PC-9 (cell line): Measurements from ENCODE around the gene RBMS2. TPM values are rescaled to one million over a fixed set of nuclear protein-coding genes. Genes with fewer than 3 reads are reported as not detected.

ENCODE experiments used
- BruUV-seq: library from RNA; stranded (reverse); fragments of 400-500 nt; replicated peaks from 2 replicates; lab custom pipeline; 2021; lab: Mats Ljungman, UMichigan
- CTCF ChIA-PET: fragments of 300-600 bp; sonication (Branson Sonifier 250); formaldehyde crosslinking; loops from one replicate; lab custom pipeline; 2022; ENCODE audit warnings: antibody characterized with exemption; lab: Charles Lee
- POLR2A ChIA-PET: fragments of 300-600 bp; sonication (Branson Sonifier 250); formaldehyde crosslinking; loops from one replicate; lab custom pipeline; 2022; ENCODE audit warnings: antibody characterized with exemption; ENCODE audit not compliant: unreplicated experiment; lab: Charles Lee
- DNase-seq, 2 experiments: peaks; one replicate each; pipeline versions ENCODE4 v3.0.0 to v3.0.0-alpha.2; 2015 to 2022; ENCODE audit warnings: mixed read lengths in 1 of 2
- H2AFZ ChIP-seq: fragments of 200-600 bp; sonication (generic); 2 replicates; pipeline ENCODE4 v1.8.1; 2017; ENCODE audit warnings: antibody characterized with exemption
- H3F3A ChIP-seq: fragments of 200-600 bp; sonication (generic); 2 replicates; pipeline ENCODE4 v1.8.1; 2017; ENCODE audit warnings: antibody characterized with exemption, mild to moderate bottlenecking, low read depth; ENCODE audit not compliant: insufficient read depth
- H3K27ac ChIP-seq: fragments of 200-600 bp; sonication (generic); 2 replicates; pipeline ENCODE4 v1.6.1; 2016; ENCODE audit warnings: mixed run types
- H3K27me3 ChIP-seq: fragments of 200-600 bp; sonication (generic); 2 replicates; pipeline ENCODE4 v1.6.1; 2016; ENCODE audit warnings: low read depth, mixed run types; ENCODE audit not compliant: insufficient read depth
- H3K36me3 ChIP-seq: fragments of 200-600 bp; sonication (generic); 2 replicates; pipeline ENCODE4 v1.6.1; 2016; ENCODE audit warnings: low read depth, mixed run types
- H3K4me1 ChIP-seq: fragments of 200-600 bp; sonication (generic); replicated peaks from 2 replicates; pipeline ENCODE4 v1.6.1; 2016; ENCODE audit warnings: mixed run types; ENCODE audit not compliant: insufficient read depth
- H3K4me2 ChIP-seq: fragments of 200-600 bp; sonication (generic); 2 replicates; pipeline ENCODE4 v1.6.1; 2017; ENCODE audit warnings: mixed run types
- H3K4me3 ChIP-seq: fragments of 200-600 bp; sonication (generic); 2 replicates; pipeline ENCODE4 v1.6.1; 2016; ENCODE audit warnings: mixed run types
- H3K79me2 ChIP-seq: fragments of 200-600 bp; sonication (generic); 2 replicates; pipeline ENCODE4 v1.6.1; 2017; ENCODE audit warnings: low read depth, mixed run types
- H3K9me2 ChIP-seq: fragments of 200-600 bp; sonication (generic); 2 replicates; pipeline ENCODE4 v1.8.1; 2017; ENCODE audit warnings: mild to moderate bottlenecking; ENCODE audit not compliant: insufficient read depth
- H3K9me3 ChIP-seq: fragments of 200-600 bp; sonication (generic); 2 replicates; pipeline ENCODE4 v1.8.1; 2016; ENCODE audit warnings: low read depth; ENCODE audit not compliant: insufficient read depth
- H4K20me1 ChIP-seq: fragments of 200-600 bp; sonication (generic); 2 replicates; pipeline ENCODE4 v1.8.1; 2017; ENCODE audit not compliant: insufficient read depth
- CTCF ChIP-seq: fragments of 200-600 bp; sonication (generic); conservative IDR thresholded peaks from 2 replicates; pipeline ENCODE4 v1.6.1; 2017; ENCODE audit warnings: mixed run types, antibody characterized with exemption, mild to moderate bottlenecking, moderate library complexity
- EZH2 ChIP-seq: fragments of 200-600 bp; sonication (generic); IDR thresholded peaks from 2 replicates; pipeline ENCODE4 v1.8.0; 2017; ENCODE audit warnings: antibody characterized with exemption, low read depth
- intact Hi-C: fragments of 100-400 bp; cut with micrococcal nuclease; formaldehyde crosslinking; loops from one replicate; pipeline ENCODE4 v1.10.0; 2022; ENCODE audit not compliant: unreplicated experiment
- total RNA-seq: library from RNA; stranded (reverse); gene quantifications from 2 replicates; pipeline ENCODE4 v1.2.3, GENCODE V29; 2021

The RBMS2 gene
- total RNA-seq, 1 experiment from 2014 or later: 81.8 TPM

DNA sequence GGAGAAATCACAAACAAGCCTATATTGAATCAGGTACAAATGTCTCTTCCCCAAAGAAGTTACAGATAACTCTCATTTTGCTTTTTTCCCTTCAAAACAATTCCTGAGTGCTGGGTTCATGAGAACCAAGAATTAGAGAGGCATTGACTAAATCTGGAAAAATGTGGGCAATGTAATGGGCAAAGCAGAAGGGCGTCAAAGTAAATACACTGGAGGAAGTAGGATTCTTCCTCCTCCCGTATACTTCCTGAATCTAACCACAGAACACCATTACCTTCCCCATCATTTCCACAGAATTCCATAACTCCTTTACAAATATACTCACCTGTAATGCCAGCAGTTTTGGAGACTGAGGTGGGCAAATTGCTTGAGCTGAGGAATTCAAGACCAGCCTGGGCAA lies 3.0 kb upstream of the RBMS2 start:
- no peaks in the 10 kb centered on the region for H3K9me2 ChIP-seq
- H3K9me3 ChIP-seq: no peaks in the 10 kb centered on the region
- CTCF ChIA-PET: interaction anchor here (0.6 to 1.0 kb wide), 2 partner anchors 118 to 543 kb away, joined by 5 to 17 read pairs; no protein-coding TSS in a partner anchor
- 0 out of 2 replicates have a peak overlapping the region, but pooled peaks have one; percentile 15 for H3K4me3 ChIP-seq
- peak; percentile 41 to 94 for DNase-seq
- TF ChIP-seq EZH2: no peak
- no peak for TF ChIP-seq CTCF
- peaks cover 51% of the 10 kb centered on the region for H3K4me1 ChIP-seq
- no peaks in the 10 kb centered on the region for H4K20me1 ChIP-seq
- H3K4me2 ChIP-seq: peak overlapping the region; percentile 65
- no peaks in the 10 kb centered on the region for H3K27me3 ChIP-seq
- H3F3A ChIP-seq: peaks cover 49% of the 10 kb centered on the region
- intact Hi-C loops: loop anchor here (1.0 to 10.0 kb wide), 2 partner anchors 8 to 486 kb away; partner anchors contain the start of gene ZBTB39
- peaks cover 21% of the 10 kb centered on the region for H3K79me2 ChIP-seq
- no TSS peak for BruUV-seq
- no peak overlapping the region for H2AFZ ChIP-seq
- POLR2A ChIA-PET: interaction anchor here (0.6 to 0.9 kb wide), 4 partner anchors 12 to 170 kb away, joined by 3 to 22 read pairs (median 9); no protein-coding TSS in a partner anchor
- no peaks in the 10 kb centered on the region for H3K36me3 ChIP-seq
- H3K27ac ChIP-seq: peak overlapping the region; percentile 95

- Histone ChIP-seq H3K9me2 (no peaks in the 10 kb centered on the region), H3F3A (peaks cover 49% of the 10 kb centered on the region), H3K4me1 (peaks cover 63% of the 10 kb centered on the region), H3K79me2 (peaks cover 36% of the 10 kb centered on the region), H3K4me2 (peak overlapping the region; percentile 82), H3K9me3 (no peaks in the 10 kb centered on the region), H3K27ac (peak overlapping the region; percentile 95), H3K36me3 (no peaks in the 10 kb centered on the region), H3K27me3 (no peaks in the 10 kb centered on the region), H4K20me1 (no peaks in the 10 kb centered on the region), H2AFZ (no peak overlapping the region), H3K4me3 (no peak overlapping the region)
- DNase-seq: no peak
- ChIA-PET POLR2A (interaction anchor here (0.6 kb wide), 1 partner anchor 251 kb away, joined by 4 read pairs; no protein-coding TSS in a partner anchor), CTCF (no interaction called here)
- intact Hi-C loops: no loop called here
- no TSS peak for BruUV-seq
- TF ChIP-seq CTCF: no peak
- TF ChIP-seq EZH2: no peak
Observed at GRCh38 chr12:56520048-56520447, 1.6 kb upstream of the RBMS2 start.

GRCh38 chr12:56520506-56520905 lies 1.1 kb upstream of the RBMS2 start:
- H3K4me1 ChIP-seq: peaks cover 66% of the 10 kb centered on the region

More at GRCh38 chr12:56520506-56520905, 1.1 kb upstream of the RBMS2 start:
- peak in 1 of 2 experiments; percentile 37 for DNase-seq
- Histone ChIP-seq H3F3A (peaks cover 49% of the 10 kb centered on the region), H3K27ac (peak overlapping the region; percentile 95), H2AFZ (no peak overlapping the region), H3K9me3 (no peaks in the 10 kb centered on the region), H3K27me3 (no peaks in the 10 kb centered on the region), H3K9me2 (no peaks in the 10 kb centered on the region), H3K79me2 (peaks cover 40% of the 10 kb centered on the region), H3K4me2 (peak overlapping the region; percentile 82), H3K36me3 (no peaks in the 10 kb centered on the region), H4K20me1 (no peaks in the 10 kb centered on the region), H3K4me3 (no peak overlapping the region)
- BruUV-seq: no TSS peak
- ChIA-PET POLR2A (interaction anchor here (0.6 kb wide), 2 partner anchors 251 to 559 kb away, joined by 3 to 4 read pairs; no protein-coding TSS in a partner anchor), CTCF (no interaction called here)
- intact Hi-C loops: no loop called here
- TF ChIP-seq EZH2 (no peak), CTCF (no peak)
